NCI-H82 treated with DMSO at 0.1 percent for 48 hours (cell line): Measurements from ENCODE around the gene OPHN1.

ENCODE experiments used
- DNase-seq: peaks from one replicate; lab custom pipeline; 2025; ENCODE audit not compliant: unreplicated experiment; lab: John Stamatoyannopoulos, UW

Gene OPHN1

DNA sequence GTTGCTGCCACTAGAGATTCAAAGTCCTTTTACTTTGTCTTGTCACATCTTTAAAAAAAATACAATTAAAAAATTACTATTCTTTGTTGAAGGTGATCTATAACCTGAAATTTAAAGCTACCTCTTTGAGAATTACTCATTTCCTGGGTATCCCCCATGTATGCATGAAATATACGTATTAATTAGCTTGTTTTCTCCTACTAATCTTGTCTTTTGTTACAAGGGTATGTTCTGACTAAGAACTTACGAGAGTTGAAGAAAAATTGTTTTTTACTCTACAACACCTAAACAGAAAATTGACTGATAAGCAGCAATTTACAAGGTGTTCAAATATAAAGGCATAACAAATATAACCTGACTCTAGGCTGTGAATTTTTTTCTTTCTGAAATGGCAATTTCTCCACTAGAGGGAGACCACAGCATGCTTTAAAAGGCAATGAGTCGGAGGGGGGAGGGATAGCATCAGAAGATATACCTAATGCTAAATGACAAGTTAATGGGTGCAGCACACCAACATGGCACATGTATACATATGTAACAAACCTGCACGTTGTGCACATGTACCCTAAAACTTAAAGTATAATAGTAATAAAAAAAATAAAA, 249.6 kb downstream of the OPHN1 start:
- peak; percentile 8 for DNase-seq

DNA sequence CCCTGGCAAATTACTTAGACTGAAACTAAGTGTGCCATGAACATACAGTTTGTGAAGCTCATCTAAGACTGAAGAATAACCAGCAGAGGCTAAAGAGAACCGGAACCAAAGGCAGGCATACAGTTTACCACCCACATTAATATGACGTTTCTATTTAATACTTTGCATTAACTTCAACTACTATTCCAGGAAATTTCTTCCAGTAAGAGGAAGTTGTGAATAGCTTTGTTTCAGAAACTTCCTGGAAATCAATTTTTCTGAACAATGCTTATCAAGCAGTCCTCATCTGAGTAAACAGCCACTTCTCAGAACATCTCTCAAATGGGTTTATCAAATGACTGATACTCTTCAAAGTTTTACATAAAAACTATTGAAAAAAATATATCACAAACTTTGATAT, 252.7 kb downstream of the OPHN1 start:
- no peak for DNase-seq

DNA sequence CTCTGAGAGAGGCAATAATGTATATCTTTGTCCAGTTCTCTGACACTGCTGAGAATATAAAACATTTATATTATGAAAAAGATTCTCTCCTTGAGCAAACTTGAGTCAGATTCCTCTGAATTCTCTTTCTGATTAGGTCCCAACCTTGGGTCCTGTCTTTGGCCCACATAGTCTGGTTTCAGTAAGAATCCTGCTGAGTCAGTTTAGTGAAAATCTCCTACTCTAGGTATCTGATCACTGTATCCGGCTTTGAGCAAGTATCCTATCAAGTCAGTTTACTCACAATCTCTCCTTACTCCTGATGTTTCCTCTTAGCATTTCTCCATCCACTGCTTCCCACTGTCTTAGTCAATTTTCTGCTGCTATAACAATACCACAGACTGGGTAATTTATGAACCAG, 253.9 kb downstream of the OPHN1 start:
- DNase-seq, result no peak

DNA sequence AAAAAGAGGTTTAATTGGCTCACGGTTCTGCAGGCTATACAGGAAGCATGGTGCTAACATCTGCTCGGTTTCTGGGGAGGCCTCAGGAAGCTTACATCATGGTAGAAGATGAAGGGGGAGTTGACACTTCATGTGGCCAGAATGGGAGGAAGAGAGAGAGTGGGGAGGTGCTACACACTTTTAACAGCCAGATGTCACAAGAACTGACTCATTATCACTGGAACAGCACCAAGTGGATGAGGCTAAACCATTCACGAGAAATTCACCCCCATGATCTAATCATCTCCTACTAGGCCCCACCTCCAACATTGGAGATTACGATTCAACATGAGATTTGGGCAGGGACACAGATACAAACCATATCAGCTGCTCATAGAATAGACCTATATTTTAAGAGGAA, 255.8 kb downstream of the OPHN1 start:
- no peak for DNase-seq

DNA sequence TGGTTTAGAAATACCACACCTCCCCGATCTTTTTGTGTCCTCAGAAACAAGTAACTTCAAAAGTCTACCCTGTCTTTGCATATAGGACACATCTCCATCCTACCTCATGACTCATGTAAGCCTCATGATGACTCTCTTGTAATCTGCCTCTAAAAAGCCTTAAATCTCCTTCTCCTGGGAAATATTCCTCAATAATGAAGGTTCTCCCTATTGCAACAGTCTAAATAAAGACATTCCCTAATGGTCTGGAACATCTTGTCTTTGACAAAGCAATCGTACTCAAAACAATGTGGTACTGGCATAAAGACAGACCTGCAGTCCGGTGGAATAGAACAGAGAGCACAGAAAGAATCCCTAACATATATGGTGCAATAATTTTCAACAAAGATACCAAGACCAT, 257.7 kb downstream of the OPHN1 start:
- DNase-seq, result no peak

DNA sequence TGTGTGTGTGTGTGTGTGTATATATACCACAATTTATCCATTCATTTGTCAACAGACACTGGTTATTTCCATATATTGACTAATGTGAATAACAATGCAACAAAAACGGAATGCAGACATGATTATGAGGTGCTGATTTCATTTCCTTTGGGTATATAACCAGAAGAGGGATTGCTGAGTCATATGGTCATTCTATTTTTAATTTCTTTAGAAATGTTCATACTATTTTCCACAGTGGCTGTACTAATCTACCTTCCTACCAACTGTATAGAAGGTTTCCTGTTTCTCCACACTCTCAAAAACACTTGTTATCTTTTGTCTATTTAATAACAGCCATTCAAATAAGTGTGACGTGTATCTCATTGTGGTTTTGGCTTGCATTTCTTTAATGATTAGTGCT, 269.9 kb downstream of the OPHN1 start:
- no peak for DNase-seq

DNA sequence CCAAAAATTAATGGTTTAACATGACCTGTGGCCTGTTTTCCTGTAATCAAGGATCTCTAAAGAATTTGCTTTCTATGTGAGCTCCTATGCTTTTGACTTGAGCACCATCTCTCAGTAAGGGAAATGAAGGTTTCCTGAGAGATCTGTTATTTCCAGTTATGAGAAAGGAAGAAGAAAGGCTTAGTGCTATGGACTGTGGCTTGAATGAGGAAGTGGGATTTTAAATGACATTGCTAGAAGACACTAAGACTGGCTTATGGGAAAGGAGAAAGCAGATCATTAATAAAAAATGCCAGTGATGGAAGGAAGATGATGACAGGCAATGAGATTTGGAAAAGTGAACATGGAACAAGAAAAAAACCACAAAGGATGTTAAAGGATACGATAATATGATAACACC, 285.4 kb downstream of the OPHN1 start:
- no peak for DNase-seq

DNA sequence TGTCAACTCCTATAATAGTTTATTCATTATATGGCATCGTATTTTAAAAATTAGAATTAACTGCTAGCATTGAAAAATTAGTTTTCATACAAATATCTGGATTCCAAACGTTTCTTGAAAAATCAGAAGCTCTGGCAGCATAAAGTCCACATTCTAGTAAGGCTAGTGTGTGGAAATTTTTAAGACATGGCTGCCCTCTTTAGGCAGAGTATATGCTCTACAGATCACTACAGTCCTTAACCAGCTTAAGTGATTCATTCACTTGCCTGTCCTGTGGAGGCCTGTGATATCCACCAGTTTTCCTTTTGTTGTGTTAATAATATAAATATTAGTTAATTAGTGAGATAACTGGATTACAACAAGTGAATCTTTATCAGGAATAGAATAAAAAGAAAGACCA, 287.2 kb downstream of the OPHN1 start:
- peak; percentile 6 for DNase-seq

DNA sequence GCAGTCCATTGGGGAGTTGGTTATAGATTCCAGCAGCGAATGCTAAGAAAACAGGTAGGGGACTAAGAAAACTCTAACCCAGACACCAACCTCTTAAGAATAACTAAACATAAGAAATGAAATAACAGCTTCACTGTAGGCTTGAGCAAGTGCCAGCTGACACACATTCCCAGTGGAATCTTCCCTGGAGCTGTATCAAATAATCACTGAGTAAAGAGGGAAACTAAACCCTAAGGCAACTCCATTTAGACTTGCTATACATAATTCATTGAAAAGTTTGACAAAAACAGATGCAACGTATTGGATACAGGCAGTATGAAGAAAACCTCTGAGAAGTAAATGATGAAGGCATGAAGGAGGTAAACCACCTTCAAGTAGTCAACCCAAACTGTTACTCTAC, 293.5 kb downstream of the OPHN1 start:
- no peak for DNase-seq

DNA sequence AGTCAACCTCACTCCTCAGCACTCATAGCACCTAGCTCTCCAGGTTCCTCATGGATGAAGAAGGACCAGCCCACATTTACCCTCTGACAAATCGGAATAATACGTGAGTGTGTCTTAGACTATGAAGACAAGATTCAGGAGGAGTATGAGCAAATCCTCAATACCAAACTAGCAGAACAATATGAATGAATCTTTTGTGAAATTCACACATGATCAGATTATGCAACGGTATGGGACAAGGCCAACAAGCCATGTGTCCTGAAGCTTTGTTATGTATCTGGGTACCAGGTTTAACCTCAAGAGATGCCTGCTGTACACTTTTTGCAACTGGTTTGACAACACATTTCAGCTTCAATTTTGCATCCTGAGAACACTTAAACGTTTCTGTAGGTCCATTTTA, 300.1 kb downstream of the OPHN1 start:
- no peak for DNase-seq

DNA sequence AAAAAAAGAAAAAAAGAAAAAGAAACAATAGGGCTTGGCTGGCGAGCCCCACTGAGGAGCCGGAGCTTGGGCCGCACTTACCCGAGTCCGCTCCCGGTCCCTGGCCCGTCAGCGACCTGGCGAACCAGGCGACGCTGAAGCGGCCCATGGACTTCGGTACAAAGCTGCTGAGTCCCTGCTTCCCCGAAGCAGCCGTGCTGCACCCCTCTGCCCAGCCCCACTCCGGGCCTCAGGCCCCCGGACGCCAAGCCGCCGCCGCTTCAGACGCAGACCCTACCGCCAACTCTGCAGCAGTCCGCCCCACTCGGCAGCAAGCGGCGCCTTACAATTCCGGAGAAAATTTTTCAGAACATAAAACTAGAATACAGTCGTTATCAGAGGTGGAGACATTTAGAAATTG, 300.5 kb downstream of the OPHN1 start:
- DNase-seq, result no peak

DNA sequence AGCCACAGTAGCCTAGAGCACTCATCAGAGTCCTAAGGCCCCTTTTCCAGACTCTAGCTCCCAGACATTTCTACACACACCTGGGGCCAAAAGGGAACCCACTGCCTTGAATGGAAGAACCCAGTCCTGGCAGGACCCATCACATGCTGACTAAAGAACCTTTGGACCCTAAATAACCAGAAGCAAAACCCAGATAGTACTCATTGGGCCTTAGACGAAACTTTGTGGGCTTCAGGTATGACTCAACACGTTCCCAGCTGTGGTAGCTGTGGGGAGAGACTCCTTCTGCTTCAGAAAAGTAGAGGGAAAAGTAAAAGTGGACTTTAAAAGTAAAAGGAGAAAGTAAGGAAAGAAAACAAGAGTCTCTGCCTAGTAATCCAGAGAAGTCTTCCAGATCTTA, 311.5 kb downstream of the OPHN1 start:
- DNase-seq, result no peak

DNA sequence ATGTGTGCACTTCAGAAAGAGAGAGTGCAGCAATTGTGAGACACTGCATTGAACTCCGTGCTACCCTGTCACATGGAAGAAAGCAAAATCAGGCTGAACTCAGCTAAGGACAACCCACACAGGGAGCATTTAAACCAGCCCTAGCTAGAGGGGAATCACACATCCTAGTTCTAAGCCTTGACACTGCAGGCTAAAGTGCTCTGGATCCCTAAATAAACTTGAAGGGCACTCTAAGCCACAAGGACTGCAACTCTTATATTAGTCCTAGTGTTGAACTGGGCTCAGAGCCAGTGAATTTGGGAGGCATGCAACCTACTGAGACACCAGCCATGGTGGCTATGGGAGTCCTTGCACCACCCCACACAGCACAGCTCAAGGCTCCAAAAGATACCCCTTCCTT, 311.9 kb downstream of the OPHN1 start:
- no peak for DNase-seq

DNA sequence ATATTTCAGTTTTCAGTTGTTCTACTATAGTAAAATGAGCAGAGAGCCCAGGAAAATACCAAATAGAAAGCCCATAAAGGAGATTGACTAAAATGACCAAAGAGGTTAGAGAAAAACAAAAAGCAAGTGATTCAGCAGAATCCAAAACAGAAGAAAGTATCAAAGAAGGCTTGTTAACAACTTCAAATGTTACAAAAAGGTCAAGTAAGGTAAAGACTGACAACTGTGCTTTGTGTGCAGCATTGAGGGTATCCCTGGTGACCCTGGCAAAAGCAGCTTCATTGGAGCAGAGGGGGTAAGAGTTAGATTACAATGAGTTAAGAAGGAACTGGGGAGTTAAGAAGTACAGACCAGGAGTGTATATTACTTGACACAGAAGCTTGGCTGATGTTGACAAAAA, 317.9 kb downstream of the OPHN1 start:
- DNase-seq, result no peak

DNA sequence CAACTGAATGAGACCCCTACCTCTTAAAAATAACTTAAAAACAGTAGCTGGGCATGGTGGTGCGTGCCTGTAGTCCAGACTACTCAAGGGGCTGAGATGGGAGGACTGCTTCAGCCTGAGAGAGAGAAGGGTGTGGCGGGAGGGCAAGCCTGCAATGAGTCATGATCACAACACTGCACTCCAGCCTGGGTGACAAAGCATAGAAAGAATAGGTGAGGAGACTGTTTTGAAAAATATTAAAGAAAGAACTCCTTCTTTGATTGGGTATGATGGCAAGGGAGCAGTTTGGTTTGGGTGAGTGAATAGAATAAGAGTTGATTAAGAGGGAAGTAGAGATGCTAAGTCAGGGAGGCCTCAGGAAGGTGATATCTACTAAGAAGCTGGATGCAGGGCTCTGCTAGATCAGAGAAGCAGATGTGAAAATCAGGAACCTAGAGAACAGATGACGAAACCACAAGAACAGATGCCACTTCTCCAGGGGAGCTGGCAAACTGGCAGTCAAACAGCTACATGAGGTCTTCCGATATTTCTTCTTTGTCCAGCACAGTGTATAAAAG, 318.6 kb downstream of the OPHN1 start:
- no peak for DNase-seq

DNA sequence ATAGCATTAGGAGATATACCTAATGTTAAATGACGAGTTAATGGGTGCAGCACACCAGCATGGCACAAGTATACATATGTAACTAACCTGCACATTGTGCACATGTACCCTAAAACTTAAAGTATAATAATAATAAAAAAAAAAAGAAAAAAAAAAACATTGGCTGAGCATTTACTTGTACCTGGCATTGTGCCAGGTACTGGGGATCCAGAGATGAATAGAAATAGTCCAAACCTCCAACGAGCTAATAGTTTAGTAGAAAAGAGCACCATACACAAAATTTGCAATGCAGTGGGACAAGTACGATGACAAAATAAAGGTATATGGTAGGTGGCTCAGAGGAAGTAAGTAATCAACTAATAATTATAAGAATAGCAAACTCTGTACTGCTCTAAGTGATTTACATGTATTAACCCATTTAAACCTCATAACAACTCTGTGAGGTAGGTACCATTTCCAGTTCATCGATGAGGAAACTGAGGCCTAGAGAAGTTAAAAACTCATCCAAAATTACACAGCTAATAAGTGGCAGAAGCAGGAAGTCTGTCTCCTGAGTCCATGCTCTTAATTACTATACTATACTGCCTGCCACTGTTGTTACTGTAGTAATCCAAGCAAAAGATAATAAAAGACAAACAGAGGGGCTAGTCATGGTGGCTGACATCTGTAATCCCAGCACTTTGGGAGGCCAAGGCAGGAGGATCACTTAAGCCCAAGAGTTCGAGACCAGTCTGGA, 319.3 kb downstream of the OPHN1 start:
- no peak for DNase-seq

DNA sequence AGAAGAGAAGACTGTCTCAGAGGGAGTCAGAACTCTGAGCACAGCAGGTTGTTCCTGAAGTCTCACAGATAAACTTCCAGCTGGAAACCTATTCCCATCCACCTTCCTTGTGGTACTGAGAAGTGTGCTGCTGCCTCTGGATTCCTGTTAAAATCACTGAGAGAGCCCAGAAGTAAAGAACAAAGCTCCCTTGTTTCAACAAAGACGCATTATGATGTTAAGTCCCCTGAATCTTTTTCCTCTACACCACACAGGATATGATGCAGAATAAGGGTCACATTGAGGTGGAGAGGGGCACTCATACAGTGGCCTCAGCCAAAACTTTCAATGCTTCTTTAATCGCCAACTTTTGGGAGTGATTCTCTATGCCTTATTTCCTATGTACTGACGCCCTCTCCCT, 321.0 kb downstream of the OPHN1 start:
- no peak for DNase-seq

DNA sequence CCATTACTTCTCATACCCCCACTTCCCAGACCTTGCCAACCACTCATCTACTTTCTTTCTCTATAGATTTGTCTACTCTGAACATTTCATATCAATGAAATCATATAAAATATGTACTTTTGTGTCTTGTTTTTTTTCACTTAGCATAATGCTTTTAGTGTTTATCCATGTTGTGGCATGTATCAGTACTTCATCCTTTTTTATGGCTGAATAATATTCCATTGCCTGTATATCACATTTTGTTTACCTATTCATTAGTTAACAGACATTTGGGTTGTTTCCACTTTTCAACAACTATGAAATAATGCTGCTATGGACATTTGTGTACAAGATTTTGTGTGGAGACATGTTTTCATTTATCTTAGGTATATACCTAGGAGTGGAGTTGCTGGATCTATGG, 324.1 kb downstream of the OPHN1 start:
- no peak for DNase-seq

DNA sequence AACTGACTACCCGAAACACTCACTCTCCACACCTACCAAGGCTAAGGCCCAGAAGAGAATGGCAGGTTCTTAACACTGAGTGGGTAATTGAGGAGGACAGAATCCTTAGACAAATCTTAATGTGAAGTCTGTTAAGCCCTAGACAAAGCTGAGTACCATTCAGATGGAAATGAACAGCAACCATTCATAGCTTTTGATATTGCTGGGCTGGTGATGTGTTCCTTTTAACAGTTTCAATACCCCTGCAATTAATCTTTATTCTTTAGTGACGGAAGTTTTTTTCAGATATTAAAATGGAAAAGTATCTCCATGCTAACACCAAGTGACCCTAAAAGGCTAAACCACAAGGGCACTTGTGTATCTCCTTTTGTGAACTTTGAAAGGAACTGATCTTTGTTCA, 334.9 kb downstream of the OPHN1 start:
- no peak for DNase-seq

DNA sequence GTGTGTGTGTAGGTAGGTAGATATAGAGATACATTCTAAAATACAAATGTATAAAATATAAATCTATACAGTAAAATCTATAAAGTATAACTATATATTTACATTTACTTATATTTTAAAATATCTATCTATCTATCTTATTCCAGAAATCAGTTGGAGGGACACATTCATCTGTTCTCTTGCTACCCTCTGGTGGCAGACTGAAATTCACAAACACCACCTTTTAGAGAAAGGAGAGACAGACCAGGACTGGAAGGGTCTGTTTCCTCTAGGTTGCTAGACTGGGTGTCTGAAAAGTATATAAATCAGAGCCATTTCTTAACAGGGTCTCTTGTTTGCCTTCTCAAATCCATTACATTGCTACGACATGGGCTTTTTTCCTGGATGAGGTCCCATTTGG, 343.0 kb downstream of the OPHN1 start:
- DNase-seq, result no peak

DNA sequence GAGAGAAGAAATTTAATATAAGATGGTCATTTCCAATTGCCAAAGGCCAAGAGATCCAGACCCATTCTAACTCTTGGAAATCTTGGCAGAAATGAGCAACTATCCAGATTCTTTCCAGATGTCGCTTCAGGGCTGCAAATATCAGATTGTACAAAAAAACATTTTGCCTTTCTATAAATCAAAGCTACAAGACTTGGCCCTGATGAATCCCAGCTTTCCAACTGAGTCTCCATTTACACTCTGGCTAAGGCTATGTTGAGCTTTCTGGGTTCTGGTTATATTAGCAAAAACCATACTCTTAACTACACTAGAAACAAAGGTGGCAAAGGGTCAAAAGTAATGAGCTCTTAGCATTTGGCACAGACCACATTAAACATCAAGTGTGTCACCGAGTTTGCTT, 345.8 kb downstream of the OPHN1 start:
- DNase-seq, result no peak

DNA sequence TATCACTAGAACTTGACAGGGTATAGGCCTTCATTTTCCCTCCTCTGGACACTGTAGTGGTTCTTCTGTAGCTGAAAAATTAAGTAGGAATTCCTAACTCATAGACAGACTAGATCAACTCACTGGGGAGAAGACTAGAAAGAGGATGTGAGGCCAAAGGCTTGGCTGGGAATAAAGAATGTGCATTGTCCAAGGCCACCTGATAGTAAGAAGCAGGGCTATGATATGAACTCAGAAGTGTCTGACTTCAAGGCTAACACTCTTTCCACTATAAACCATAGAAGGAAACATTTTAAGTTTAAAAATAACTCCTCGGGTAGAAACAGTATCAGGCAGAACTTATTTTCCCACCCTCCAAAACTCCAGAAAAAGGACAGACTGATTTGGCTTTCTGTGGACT, 346.6 kb downstream of the OPHN1 start:
- DNase-seq, result no peak

DNA sequence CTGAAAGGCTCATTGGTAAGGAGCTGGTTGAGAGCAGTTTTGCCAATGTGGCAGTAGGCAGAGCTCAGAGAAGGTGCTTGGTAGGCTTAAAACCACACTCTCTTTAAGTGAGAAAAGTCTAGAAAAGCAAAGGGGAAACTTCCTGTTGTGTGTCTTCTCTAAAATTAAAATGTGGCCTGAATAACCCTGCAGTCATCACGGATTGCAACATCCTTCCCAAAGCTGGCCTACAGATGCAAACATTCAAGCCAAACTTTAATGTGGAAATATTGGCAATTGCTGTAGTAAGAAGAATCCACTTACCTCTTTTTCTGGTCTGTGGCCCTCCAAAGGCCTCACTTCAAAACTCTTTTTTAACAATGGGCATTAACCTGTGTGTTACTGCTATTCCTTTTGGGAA, 348.5 kb downstream of the OPHN1 start:
- DNase-seq, result no peak
